Left renal cortex interstitium (tissue), 4 donors: ENCODE results near the gene METTL21C. TPM values are rescaled to one million over a fixed set of nuclear protein-coding genes. Genes with fewer than 3 reads are reported as not detected.

Experiments
- DNase-seq, 4 donors: peaks; one replicate each; pipeline ENCODE4 v3.0.0-alpha.2; 2013; ENCODE audit warnings: low read depth in 4 of 4, low spot score in 2 of 4, missing footprints in 1 of 4
- polyA plus RNA-seq, 4 donors: library from polyadenylated mRNA; unstranded; fragments of 120-200 nt; gene quantifications; one replicate each; pipeline ENCODE4 v1.2.1, GENCODE V29; 2013; ENCODE audit not compliant: insufficient read length in 4 of 4

METTL21C gene
- polyA plus RNA-seq, 4 donors: 0.49 to 0.64 (median 0.54) TPM

DNA sequence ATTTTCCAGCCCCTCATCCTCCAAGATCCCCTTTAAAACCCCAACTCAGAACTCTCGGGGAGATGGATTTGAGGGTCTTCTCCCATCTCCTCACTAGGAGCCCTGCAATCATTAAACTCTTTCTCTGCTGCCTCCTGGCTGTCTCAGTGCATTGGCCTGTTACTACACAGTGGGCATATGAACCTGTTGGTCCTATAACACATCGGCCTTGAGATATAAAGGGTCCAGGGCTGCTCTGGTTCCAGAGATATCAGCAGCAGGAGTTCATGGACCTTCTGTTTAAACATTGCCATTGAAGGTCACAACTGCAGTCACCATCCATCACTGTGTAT lies 3.8 kb upstream of the METTL21C start:
- DNase-seq: no peak

DNA sequence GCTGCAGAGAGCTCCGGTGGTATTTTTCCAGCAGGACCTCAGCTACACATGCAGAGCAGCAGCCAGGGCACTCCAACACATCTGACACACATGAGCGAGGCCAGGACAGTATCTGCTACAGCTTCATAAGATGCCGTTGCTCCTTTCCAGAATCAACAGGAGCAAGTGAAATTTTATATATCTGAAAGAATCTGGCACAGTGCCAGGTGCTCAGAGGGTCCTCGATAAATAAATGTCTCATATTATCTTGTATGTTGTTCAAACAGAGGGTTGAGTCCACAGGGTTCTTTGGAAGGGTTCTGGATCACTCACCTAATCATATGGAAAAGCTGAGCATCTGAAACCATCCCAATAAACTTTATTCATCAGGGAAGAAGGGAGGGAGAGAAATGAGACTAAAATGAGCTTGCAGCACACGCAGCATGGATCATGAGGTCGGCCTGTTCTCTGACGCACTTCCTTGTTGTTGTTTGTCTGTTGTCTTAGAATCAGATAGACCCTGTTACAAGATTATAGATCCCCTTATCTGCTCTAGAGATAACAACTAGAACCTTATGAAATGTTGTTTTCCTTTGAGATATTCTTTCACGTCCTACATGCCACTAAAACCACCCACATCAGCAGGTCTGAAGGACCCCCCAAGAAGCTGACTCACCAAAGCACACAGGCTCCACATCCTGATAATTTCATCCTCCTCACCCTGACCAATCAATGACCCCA lies 3.2 kb upstream of the METTL21C start:
- no peak for DNase-seq

DNA sequence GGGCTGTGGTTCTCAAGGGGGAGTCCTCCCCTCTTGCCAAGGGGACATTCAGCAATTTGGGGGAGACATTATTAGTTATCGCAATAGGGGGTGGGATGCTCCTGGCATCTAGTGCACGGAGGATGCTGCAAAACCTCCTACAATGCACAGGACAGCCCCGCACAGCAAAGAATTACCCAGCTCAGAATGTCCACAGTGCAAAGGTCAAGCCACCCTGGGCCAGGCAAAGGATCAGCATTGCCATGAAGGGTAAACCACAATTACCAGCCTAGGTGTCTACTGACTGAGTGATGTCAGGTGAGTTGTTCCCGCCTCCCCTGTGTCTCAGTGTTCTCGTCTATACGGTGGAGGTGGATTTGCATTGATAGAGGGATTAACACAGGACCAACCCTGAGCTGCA lies 2.4 kb upstream of the METTL21C start:
- DNase-seq: no peak

DNA sequence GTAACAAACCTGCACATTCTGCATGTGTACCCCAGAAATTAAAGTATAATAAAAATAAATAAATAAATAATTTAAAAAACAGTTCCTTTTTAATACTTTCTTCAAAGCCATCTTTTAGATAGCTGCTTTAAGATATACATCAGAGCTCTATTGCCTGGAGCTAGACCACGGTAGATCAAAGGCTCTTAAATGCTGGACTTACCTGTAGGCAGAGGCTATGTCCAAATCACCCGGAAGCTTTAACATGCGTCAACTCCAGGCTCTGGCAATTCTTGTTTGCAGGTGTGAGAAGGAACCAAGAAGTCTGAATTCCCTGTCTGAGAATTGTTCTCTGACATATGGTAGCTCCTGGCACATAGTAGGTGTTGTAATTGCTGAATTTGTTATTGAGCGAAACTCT lies 1.6 kb upstream of the METTL21C start:
- DNase-seq: no peak

DNA sequence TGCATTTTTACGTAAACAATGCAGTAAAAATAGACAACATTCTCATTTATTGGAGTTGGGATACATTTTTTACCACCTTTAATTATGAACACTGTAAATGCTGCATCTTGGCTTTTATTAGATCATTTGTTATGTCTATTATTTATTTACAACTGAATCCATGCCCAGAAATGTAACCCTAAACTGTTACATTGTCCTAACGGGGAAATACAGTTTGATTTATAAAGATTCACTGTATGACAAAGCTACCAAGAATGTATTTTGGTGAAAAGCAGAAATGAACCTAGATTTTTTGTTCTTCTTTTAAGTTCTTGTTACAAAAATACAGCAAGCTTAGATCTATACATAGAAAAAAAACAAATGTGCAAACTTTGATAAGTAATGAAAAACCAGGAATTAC lies 1.1 kb downstream of the METTL21C start:
- no peak for DNase-seq

DNA sequence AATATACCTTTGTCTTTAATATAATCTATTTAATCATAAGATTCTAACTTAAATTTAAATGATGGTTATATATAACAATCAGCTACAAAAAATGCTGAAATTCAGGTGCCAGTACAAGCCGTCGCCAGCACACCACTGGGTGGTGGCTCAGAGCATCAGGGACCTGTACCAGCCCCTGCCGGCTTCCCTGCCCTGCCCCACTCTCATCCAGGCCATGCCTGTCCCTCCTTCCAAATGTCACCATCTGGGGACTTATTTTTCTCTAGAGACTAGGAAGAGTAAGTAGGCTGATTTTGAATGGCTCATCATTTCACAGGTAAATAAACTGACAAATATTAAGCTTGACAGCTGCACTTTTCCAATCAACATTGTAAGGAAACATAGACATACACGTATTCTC lies 1.6 kb downstream of the METTL21C start:
- no peak for DNase-seq

DNA sequence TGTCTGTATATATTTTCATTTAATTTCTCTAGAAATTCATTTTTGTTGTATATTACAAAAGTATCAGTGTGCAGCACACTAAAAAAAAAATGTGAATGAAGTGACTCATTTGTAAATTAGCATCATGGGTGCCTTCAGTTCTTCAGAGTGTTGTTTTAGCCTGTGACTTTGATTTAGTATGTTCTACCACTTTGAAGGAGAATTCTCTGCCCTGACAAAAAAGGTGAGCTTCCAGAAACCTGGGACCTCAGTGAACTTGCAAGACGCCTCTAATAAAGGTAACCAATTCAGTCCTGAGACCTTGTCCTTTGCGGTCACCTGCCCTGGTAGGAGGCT lies 2.4 kb downstream of the METTL21C start:
- DNase-seq: no peak

DNA sequence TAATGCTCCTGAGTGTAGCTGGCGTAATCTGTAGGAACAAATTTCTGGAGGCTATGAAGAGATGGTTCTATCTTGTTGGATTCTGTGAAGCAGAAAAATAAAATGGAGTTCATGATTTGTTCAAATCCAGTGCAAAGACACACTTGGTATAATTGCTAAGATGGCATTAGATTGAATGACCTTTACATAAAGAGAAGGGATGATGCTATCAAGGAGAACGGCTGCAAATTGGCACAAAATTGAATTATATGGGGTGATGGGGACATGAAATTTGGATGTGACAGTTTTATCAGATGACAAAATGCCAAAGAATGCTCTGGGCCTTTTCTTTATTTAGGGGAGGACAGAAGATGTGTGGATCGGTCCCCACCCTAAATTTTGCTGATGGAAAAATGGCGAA lies 4.0 kb downstream of the METTL21C start:
- no peak for DNase-seq

DNA sequence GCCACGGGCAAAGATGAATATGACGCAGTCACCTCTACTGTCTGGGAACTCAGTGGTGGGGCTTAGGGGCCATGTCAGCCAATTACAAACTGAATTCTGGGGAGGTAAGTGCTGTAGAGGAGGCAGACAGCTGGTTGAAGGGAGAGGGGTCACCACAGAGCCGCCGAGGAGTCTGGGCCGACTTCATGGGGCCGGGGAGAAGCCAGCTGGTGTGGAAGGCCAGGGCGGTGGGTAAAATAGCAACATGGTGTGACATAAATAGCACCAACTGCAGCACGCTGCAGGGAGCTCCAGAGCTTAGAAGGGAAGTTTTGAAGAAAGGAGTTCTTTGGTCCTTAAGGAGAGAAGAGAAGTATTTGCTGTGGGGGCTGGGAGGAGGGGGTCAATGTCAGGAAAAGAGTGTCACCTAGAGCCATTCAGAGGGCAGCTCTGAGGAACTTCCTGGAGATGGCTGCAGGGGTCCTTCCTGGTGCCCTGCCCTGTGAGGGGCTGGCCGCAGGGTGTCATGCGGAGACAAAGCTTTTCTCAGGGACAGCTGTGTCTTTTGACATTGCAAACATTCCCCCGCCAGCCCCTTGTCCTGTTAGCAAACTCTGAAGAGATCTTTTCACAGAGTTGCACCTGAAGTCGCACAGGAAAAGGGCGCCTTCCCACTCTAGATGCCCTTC lies 6.4 kb downstream of the METTL21C start:
- no peak for DNase-seq

DNA sequence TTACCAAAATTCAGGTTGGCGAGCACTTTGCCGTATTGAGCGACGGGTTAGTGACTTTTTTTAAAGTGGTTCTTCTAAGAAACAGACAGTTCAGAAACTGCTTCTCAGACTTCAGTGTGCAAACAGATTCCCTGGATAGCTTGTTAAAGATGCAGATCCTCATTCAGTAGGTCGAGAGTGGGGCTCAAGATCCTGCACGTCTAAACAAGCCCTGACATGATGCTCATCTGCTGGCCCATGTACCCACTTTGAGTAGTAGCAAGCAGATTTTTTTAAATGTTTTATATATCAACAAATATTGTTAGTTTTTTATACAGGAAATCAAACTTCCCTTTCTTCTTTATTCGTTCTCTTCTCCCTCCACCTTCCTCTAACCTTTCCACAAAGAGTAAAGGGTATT lies 7.3 kb downstream of the METTL21C start:
- DNase-seq: no peak

DNA sequence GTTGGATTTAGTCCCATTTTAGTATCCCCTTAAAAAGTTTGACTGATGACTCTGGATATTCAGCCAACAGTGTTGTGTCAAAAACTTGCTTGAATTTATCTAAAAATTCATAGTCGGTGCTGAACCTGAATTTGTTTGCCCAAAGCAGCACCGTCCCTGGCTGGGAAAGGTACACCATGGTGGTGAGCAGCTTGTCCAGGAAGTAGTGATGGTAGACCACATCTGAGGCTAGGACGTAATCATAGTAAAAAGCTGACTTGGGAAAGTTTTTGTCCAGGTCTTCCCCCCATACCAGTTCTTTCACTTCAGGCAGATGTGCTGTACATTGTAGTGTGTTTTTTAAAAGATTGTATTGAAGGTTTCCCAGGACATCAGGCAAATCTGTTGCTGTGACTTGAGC lies 8.8 kb downstream of the METTL21C start:
- DNase-seq: no peak

DNA sequence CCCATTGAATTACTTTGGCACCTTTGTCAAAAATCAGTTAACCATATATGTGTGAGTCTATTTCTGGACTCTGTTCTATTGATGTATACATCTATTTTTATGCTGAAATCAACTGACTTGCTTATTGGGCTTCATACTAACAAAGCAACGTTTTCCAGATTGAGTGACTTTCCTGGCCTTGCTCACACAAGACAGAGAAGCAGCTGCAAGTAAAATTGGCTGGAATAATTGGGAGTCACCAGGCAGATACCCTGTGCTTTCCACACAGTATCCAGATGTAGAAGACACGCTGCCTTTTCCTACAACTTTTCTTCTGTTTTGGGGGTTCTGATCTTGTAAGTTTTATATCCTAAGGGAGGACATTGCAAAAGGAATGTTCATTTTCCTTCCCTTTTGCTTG lies 11.2 kb downstream of the METTL21C start:
- DNase-seq: no peak

DNA sequence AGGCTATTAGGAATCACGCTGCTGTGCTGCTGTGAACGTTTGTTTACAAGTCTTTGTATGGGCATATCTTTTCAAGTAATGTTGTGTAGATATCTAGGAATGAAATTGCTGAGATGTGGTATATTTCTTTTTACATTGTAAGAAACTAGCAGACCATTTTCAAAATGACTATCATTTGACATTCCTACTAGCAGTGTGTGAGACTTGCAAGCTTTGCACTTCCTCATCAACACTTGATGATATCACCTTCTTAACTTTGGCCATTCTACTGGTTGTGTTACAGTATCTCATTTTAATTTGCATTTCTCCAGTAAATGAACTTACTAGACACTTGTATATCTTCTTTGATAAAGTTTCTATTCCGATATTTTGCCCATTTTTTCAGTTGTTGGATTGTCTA lies 12.1 kb downstream of the METTL21C start:
- DNase-seq: no peak

DNA sequence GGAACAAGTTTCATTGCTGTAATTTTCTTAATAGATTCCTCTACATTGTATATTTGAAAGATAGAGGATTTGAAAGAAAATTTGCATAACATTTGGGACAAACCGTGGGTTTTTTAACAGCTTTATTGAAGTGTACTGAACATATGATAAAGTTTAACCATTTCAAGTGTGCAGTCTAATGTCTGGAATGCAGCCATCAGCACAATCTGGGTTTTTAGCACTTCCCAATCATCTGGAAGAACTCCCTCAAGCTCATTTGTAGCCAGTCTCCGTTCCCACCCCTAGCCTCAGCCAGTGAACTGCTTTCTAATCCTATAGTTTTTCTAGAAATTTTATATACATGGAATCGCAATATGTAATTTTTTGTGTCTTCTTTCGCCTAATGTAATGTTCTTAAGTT lies 12.6 kb downstream of the METTL21C start:
- no peak for DNase-seq

DNA sequence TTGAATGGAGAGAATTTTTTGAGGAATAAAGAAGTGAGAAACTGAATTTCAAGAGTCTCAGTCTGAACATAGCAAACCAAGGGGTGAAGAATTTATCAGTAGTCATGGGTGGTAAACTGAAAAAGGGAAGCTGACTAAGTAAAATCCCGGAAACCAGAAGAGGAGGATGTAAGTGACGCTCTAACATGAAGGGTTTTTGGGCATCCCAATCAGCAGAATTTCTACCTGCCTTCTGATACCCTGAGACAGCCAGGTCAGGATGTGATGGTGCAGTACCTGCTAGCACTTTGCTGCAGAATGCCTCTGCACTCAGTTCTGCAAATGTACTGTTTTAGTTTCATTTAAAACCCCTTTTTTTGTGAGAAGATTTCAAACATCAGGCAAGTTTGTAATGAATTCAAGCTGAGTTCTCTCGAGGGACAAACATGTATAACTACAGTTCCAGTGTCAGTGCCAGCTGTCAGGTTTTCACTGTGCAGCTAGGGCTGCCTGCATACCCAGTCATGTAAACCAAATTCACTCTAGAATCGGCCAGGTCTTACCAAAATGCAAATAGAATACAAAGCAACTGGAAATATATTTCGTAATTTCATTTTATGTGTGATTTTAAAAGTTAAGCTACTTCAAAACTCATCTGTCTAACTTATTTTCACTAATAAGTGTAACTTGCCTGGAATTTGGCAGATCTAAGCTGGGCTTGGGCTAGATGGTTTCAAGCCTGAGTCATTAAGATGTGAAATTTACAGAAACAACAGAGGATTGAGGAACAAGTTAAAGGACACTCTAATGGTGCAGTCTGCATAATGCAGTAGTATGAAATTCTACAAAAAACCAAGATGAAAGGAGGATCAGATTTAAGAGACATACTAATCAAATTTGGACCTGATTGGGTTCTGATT lies 13.8 kb downstream of the METTL21C start:
- DNase-seq: no peak

DNA sequence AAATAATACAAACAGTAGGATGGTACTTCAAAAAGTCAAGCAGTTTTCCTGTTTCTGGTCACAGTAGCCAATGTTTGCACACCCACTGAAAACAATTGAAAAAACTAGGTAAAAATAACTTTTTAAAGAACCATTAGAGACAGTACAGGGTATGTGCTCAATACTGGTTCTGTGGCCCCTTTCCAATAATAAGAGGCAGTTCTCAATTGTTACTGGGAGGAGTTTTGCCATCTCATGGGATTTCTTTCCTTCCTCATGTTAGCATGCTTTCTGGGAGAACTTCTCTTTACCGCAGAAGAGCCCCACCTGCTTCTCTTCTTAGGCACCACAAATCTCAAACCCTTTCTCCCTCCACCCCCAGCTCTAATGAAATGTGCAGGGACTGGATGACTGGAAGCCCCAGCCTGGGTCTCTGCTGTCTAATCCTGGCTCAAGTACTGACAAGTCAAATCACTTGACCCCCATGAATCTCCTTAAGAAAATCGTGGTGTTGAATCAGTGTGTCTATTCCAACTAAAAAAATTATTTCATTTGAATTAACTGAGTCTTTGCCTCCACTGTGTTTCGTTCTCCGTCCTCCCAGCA lies 14.6 kb downstream of the METTL21C start:
- DNase-seq: no peak

DNA sequence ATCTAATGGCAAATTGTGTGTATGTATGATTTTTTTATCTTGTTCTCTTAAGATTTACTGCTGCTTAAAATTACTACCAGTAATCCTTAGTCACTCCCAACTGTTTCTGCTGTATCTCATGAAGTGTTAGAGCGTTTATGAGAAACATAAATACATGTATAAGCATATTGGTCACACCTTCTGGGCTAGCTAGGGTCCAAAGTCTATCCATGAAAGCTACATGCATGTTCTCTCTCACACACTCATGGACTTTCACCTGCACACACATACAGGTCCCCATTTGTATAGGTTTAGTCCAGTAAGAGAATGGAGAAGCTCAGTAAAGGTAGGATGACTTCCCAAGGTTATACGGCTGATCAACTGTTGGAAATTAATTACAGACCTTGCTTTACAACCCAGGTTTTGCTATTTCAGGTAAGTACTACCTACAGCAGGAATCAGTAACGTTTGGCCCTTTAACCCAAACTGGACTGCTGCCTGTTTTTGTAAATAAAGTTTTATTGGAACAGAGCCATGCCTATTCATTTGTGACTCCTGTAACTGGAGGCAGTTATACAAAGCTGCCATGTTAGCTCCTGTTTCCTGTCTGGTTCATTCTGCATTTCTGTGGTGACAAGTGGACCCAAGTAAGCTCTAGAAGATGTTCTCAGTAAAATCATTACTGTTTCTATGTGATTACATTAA lies 15.3 kb downstream of the METTL21C start:
- DNase-seq: no peak

DNA sequence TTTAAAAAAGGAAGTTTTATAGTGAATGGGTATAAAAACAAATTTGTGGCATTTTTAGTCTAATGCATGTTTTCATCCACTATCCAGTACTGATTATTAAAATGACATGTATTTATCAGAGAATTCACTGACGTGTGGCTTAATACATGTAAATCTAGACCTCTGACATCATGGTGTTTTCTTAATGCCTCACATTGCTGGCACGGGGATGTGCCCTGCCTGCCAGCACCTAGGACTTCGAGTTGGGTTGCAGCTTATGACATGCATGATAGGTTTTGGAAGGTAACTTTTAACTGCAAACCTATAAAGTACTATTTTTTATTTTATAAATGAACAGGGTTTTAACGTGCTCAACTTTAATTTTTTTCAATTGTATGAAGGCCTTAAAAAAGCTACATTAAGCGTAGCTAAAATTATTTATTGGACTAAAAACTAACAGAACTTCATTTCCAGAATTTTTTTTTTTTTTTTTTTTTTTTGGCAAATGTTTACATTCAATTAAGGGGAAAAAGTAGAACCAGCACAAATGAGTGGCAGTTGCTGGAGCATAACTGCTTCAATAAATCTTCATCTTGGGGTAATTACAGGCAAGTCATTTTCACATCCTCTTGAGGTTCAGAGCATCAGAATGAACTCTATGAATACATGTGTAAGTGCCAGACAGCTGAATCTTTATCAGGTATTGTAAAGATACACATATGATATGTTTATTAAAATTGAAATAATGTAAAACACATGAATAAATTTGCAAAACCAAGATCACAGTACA lies 16.3 kb downstream of the METTL21C start:
- DNase-seq: peak in 1 of 4 donors; percentile 13

DNA sequence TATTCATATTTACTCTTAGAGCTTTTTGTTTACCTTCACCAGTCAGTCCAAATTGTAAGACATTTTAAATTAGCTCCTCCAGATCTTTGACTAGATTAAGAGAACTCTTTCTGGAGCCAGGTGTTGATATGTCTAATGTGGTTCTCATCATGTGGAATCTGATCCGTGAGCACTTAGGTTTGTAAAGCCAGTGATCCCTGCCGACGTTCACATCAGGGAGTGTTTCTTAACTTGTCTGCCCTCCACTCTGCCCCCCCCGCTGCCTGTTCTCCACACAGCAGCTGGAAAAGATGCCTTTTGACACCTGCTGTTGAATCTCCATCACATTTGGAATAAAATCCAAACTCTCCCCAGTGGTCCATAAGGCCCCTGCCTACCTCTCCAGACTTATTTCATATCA lies 17.7 kb downstream of the METTL21C start:
- DNase-seq: peak in 1 of 4 donors; percentile 40

DNA sequence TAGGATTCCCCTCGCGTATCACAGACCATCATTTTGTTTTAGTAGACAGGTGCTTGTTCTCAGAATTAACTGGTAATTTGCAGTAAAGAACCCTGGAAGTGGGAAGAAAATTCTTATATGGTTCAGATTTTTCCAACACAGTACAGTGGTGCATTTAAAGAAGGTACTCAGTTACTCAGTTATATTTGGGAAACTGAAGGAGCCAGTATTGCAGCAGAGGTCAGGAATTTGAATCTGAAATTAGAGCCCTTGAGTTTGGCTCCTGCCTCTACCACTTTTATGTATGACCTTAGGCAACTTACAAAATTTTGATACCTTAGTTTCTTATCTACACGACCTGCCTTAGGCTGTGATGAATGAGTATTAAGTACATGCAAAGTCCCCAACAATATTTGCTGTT lies 19.7 kb downstream of the METTL21C start:
- DNase-seq: no peak
